ENCODE results near the gene STK4.

The STK4 gene

GRCh38 chr20:45118028-45118427 lies 151.7 kb downstream of the STK4 start:
- Histone ChIP-seq H3K9ac (ENCODE audit: insufficient read length, low read depth) (no peak overlapping the region), H3K9me3 (ENCODE audit: insufficient read depth, low read length) (no peaks in the 10 kb centered on the region), H3K4me1 (ENCODE audit: insufficient read depth, insufficient read length) (peaks cover 5% of the 10 kb centered on the region), H3K4me3 (ENCODE audit: insufficient read length, low read depth) (no peak overlapping the region), H3K36me3 (ENCODE audit: insufficient read depth, insufficient read length, low read length) (no peaks in the 10 kb centered on the region), H3K27me3 (ENCODE audit: insufficient read depth, insufficient read length) (no peaks in the 10 kb centered on the region)
- TF ChIP-seq YY1 (IDR thresholded peaks at IDR 0.05; ENCODE audit: insufficient read depth, insufficient read length) (no peak), SUZ12 (IDR thresholded peaks at IDR 0.05; ENCODE audit: extremely low read depth, insufficient read depth, insufficient read length) (no peak)
- DNase-seq (ENCODE audit: low read depth, low spot score) = no peak

DNA sequence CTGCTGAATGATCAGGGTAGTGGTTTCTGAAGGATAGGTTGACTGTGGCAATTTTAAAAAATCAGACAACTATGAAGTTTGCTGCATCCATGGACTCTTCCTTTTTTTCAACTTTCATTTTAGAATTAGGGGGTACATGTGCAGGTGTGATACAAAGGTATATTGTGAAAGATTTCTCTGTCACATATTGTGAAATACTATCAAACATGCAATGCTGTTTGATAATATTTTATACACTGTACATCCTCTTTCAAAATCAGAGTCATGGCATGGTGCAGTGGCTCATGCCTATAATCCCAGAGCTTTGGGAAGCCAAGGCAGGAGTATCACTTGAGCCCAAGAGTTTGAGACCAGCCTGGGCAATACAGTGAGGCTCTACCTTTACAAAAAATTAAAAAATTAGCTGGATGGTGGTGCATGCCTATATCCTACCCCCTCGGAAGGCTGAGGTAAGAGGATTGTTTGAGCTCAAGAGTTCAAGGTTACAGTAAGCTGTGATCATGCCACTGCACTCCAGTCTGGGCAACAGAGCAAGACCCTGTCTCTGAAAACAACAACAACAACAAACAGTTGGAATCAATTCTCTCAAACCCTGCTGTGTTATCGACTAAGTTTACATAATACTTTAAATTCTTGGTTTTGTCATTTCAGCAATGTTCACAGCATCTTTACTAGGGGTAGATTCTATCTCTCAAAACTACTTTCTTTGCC lies 153.4 kb downstream of the STK4 start:
- Histone ChIP-seq H3K4me1 (ENCODE audit: insufficient read depth, insufficient read length) (peaks cover 5% of the 10 kb centered on the region), H3K9ac (ENCODE audit: insufficient read length, low read depth) (no peak overlapping the region), H3K9me3 (ENCODE audit: insufficient read depth, low read length) (no peaks in the 10 kb centered on the region), H3K27me3 (ENCODE audit: insufficient read depth, insufficient read length) (peaks cover 3% of the 10 kb centered on the region), H3K36me3 (ENCODE audit: insufficient read depth, insufficient read length, low read length) (no peaks in the 10 kb centered on the region), H3K4me3 (ENCODE audit: insufficient read length, low read depth) (no peak overlapping the region)
- no peak for TF ChIP-seq SUZ12 (IDR thresholded peaks at IDR 0.05; ENCODE audit: extremely low read depth, insufficient read depth, insufficient read length)
- no peak for TF ChIP-seq ZNF274 (IDR thresholded peaks at IDR 0.05; ENCODE audit: low read depth, low read length)
- no peak for TF ChIP-seq YY1 (IDR thresholded peaks at IDR 0.05; ENCODE audit: insufficient read depth, insufficient read length)
- no peak for DNase-seq (ENCODE audit: low read depth, low spot score)

DNA sequence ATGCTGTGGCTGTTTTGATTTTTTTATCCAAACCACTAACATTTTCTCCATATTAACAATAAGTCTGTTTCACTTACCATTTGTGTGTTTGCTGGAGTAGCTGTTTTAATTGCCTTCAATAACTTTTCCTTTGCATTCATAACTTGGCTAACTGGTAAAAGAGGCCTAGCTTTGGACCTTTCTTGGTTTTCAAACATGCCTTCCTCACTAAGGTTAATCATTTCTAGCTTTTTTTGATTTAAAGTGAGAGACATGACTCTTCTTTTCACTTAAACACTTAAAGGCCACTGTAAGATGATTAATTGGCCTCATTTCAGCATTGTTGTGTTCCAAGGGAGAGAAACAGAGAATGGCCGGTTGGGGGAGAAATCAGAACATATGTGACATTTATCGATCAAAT lies 155.1 kb downstream of the STK4 start:
- Histone ChIP-seq H3K9me3 (ENCODE audit: insufficient read depth, low read length) (no peaks in the 10 kb centered on the region), H3K36me3 (ENCODE audit: insufficient read depth, insufficient read length, low read length) (no peaks in the 10 kb centered on the region), H3K9ac (ENCODE audit: insufficient read length, low read depth) (no peak overlapping the region), H3K27me3 (ENCODE audit: insufficient read depth, insufficient read length) (peaks cover 3% of the 10 kb centered on the region), H3K4me1 (ENCODE audit: insufficient read depth, insufficient read length) (no peaks in the 10 kb centered on the region), H3K4me3 (ENCODE audit: insufficient read length, low read depth) (no peak overlapping the region)
- DNase-seq (ENCODE audit: low read depth, low spot score) = no peak
- TF ChIP-seq ZNF274 (IDR thresholded peaks at IDR 0.05; ENCODE audit: low read depth, low read length) = no peak
- no peak for TF ChIP-seq SUZ12 (IDR thresholded peaks at IDR 0.05; ENCODE audit: extremely low read depth, insufficient read depth, insufficient read length)
- no peak for TF ChIP-seq YY1 (IDR thresholded peaks at IDR 0.05; ENCODE audit: insufficient read depth, insufficient read length)

GRCh38 chr20:45124365-45124764 lies 158.1 kb downstream of the STK4 start, which contains the start of gene WFDC12:
Gene WFDC12 (minus strand): TSS chr20:45124465. CDS start chr20:45124447, 18 bp downstream.
- no peaks in the 10 kb centered on the region for H3K36me3 ChIP-seq (ENCODE audit: insufficient read depth, insufficient read length, low read length)
- no peak within 1 kb of the TSS for H3K4me3 ChIP-seq (ENCODE audit: insufficient read length, low read depth)
- no peaks in the 10 kb centered on the region for H3K9me3 ChIP-seq (ENCODE audit: insufficient read depth, low read length)
- no peaks in the 10 kb centered on the region for H3K4me1 ChIP-seq (ENCODE audit: insufficient read depth, insufficient read length)
- TF ChIP-seq SUZ12 (IDR thresholded peaks at IDR 0.05; ENCODE audit: extremely low read depth, insufficient read depth, insufficient read length) (no peak), ZNF274 (IDR thresholded peaks at IDR 0.05; ENCODE audit: low read depth, low read length) (no peak), YY1 (IDR thresholded peaks at IDR 0.05; ENCODE audit: insufficient read depth, insufficient read length) (no peak)
- H3K9ac ChIP-seq (ENCODE audit: insufficient read length, low read depth) = no peak within 1 kb of the TSS
- no peak for DNase-seq (ENCODE audit: low read depth, low spot score)
- H3K27me3 ChIP-seq (ENCODE audit: insufficient read depth, insufficient read length) = peaks cover 3% of the 10 kb centered on the region

DNA sequence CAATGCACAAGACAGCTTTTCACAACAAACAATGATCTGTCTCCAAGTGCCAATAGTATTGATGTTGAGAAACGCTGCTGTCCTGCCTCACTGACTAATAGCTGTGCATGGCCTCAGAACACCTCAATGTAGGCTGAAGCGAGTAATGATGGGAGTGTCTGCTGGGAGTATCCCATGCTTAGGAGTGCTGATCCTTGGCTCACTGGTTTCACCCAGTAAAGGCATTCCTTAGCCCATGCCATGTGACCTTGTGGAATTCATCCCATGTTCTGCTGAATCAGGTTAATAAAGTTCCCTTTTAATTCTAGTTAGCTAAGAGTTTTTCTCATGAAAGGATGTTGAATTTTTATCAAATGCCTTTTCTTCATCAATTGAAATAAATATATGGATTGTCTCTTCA lies 161.8 kb downstream of the STK4 start:
- H3K36me3 ChIP-seq (ENCODE audit: insufficient read depth, insufficient read length, low read length) = no peaks in the 10 kb centered on the region
- no peak overlapping the region for H3K4me3 ChIP-seq (ENCODE audit: insufficient read length, low read depth)
- H3K27me3 ChIP-seq (ENCODE audit: insufficient read depth, insufficient read length) = peaks cover 3% of the 10 kb centered on the region
- H3K9me3 ChIP-seq (ENCODE audit: insufficient read depth, low read length) = no peaks in the 10 kb centered on the region
- no peak for DNase-seq (ENCODE audit: low read depth, low spot score)
- no peak overlapping the region for H3K9ac ChIP-seq (ENCODE audit: insufficient read length, low read depth)
- no peak for TF ChIP-seq YY1 (IDR thresholded peaks at IDR 0.05; ENCODE audit: insufficient read depth, insufficient read length)
- TF ChIP-seq ZNF274 (IDR thresholded peaks at IDR 0.05; ENCODE audit: low read depth, low read length) = no peak
- no peak for TF ChIP-seq SUZ12 (IDR thresholded peaks at IDR 0.05; ENCODE audit: extremely low read depth, insufficient read depth, insufficient read length)
- no peaks in the 10 kb centered on the region for H3K4me1 ChIP-seq (ENCODE audit: insufficient read depth, insufficient read length)

All from NT2/D1 (cell line).